ENCODE results near the gene MRRF. TPM values are rescaled to one million over a fixed set of nuclear protein-coding genes. Genes with fewer than 3 reads are reported as not detected.

Gene MRRF
- total and polyA plus RNA-seq, 2 of the 4 experiments (the other 2 are of a cell fraction), result 32.1 to 38.0 TPM

- BruUV-seq (replicated peaks), result no TSS peak
- intact Hi-C loops (cut with micrococcal nuclease), result no loop called here
Observed at GRCh38 chr9:122228568-122229484, 35.9 kb upstream of the MRRF start, which contains the start of gene LHX6. TSS of gene LHX6 (minus strand) at chr9:122228957. CDS start at chr9:122228740, 217 bp downstream.

More at GRCh38 chr9:122228568-122229484, 35.9 kb upstream of the MRRF start, which contains the start of gene LHX6:
- 0 out of 2 replicates have a peak within 1 kb of the TSS, but pooled peaks have one; percentile 44 for H2AK5ac ChIP-seq (ENCODE audit: low read depth, low read length)
- no peaks in the 10 kb centered on the region for H3K79me1 ChIP-seq (ENCODE audit: low read depth in 1 of 2, low read length in 2 of 2)
- H3K14ac ChIP-seq (replicated peaks; ENCODE audit: low read depth, low read length), result no peak within 1 kb of the TSS
- peak within 1 kb of the TSS; percentile 80 for H2AFZ ChIP-seq (replicated peaks; ENCODE audit: low read length, poor library complexity)
- 0 out of 2 replicates have a peak within 1 kb of the TSS, but pooled peaks have one; percentile 23 for H3K23ac ChIP-seq (ENCODE audit: low read depth, low read length)
- no peak within 1 kb of the TSS for H2BK15ac ChIP-seq (ENCODE audit: low read depth, low read length)
- TF ChIP-seq SMC3 (IDR thresholded peaks at IDR 0.05; ENCODE audit: low read depth, low read length) (no peak), FOS (IDR thresholded peaks at IDR 0.05; ENCODE audit: low read depth, low read length) (peak; percentile 60)
- peak within 1 kb of the TSS; percentile 73 for H3K4me2 ChIP-seq (ENCODE audit: low read depth, low read length)
- dilution Hi-C loops (cut with HindIII; ENCODE audit: low sequenced_read_pairs, unreplicated experiment) (no loop called here), in situ Hi-C loops (cut with MboI; ENCODE audit: low sequenced_read_pairs) (no loop called here)
- POLR2A ChIA-PET (ENCODE audit: unreplicated experiment), result no interaction called here
- H3K4me3 ChIP-seq (ENCODE audit: insufficient read depth, low read depth, low read length), result no peak within 1 kb of the TSS; the same call in none of the 2 replicates
- H2BK20ac ChIP-seq (ENCODE audit: low read depth, low read length), result no peak within 1 kb of the TSS; the same call in 1 of the 2 replicates
- peaks cover 4% of the 10 kb centered on the region; the same call in 1 of the 2 replicates for H3K9me1 ChIP-seq (ENCODE audit: insufficient read depth, low read length)
- H4K8ac ChIP-seq (ENCODE audit: low read depth in 2 of 2, low read length in 2 of 2), result no peak within 1 kb of the TSS; a peak in 1 of 4 replicates
- no peak within 1 kb of the TSS for H2BK5ac ChIP-seq (ENCODE audit: low read depth, low read length, poor library complexity, severe bottlenecking)
- no peaks in the 10 kb centered on the region; the same call in 1 of the 2 replicates for H3K4me1 ChIP-seq (ENCODE audit: control insufficient read depth, insufficient read depth, low read length)
- no peak within 1 kb of the TSS for H4K5ac ChIP-seq (ENCODE audit: low read depth, low read length)
- no peaks in the 10 kb centered on the region for H3K36me3 ChIP-seq (ENCODE audit: control insufficient read depth, insufficient read depth, low read length)
- H3K27me3 ChIP-seq (ENCODE audit: control insufficient read depth, insufficient read depth, low read length), result peaks cover 87% of the 10 kb centered on the region
- no peak within 1 kb of the TSS for H4K91ac ChIP-seq (ENCODE audit: insufficient read depth, low read depth, low read length)
- H3K18ac ChIP-seq (ENCODE audit: low read depth, low read length), result no peak within 1 kb of the TSS
- H3K9ac ChIP-seq (ENCODE audit: low read depth, low read length), result no peak within 1 kb of the TSS
- CTCF ChIA-PET, result no interaction called here
- no peak within 1 kb of the TSS for H3K27ac ChIP-seq (ENCODE audit: insufficient read depth, low read length)
- no peak within 1 kb of the TSS for H3K4ac ChIP-seq (ENCODE audit: low read depth, low read length)
- H3K9me3 ChIP-seq (ENCODE audit: control insufficient read depth, insufficient read depth, low read length), result peaks cover 2% of the 10 kb centered on the region; the same call in 1 of the 2 replicates
- peaks cover 12% of the 10 kb centered on the region; the same call in 1 of the 2 replicates for H4K20me1 ChIP-seq (ENCODE audit: insufficient read depth, low read length)
- DNase-seq (peak; percentile 47), ATAC-seq (ENCODE audit: low read depth) (peak; percentile 74)
- no peak within 1 kb of the TSS for H2BK120ac ChIP-seq (ENCODE audit: low read depth, low read length)
- WGBS, 2 experiments (ENCODE audit: extremely low coverage in 2 of 2, insufficient read length in 1 of 2), result 0% methylated on average over 29 of the region's 70 CpGs; no CpG with 5 or more reads in 1 of the 2 experiments
- peak within 1 kb of the TSS; percentile 71 for H2AK9ac ChIP-seq (replicated peaks; ENCODE audit: low read depth, low read length, poor library complexity)
- no peak within 1 kb of the TSS for H3K56ac ChIP-seq (ENCODE audit: extremely low read depth, insufficient read depth, low read length)

Data from IMR-90 (cell line).